Trophoblast cell (in vitro differentiated cells and primary cell): Measurements from ENCODE around the gene TNS4.

Experiments
- DNase-seq, 2 donors: peaks; one replicate each; pipeline ENCODE4 v3.0.0-alpha.2; 2016
- H2AFZ ChIP-seq: 2 replicates; pipeline ENCODE4 v1.6.1; 2013; ENCODE audit warnings: low read length, moderate library complexity, mild to moderate bottlenecking; ENCODE audit not compliant: insufficient read depth, poor library complexity
- H2AK5ac ChIP-seq: 2 replicates; pipeline ENCODE4 v1.6.1; 2013; ENCODE audit warnings: mild to moderate bottlenecking, low read length
- H2BK120ac ChIP-seq: 2 replicates; pipeline ENCODE4 v1.6.1; 2013; ENCODE audit warnings: low read length, mild to moderate bottlenecking, moderate library complexity; ENCODE audit not compliant: insufficient read depth, poor library complexity
- H2BK12ac ChIP-seq: 2 replicates; pipeline ENCODE4 v1.6.1; 2013; ENCODE audit warnings: mild to moderate bottlenecking, low read length, moderate library complexity
- H2BK5ac ChIP-seq: 2 replicates; pipeline ENCODE4 v1.6.1; 2013; ENCODE audit warnings: low read length, low read depth, moderate library complexity, mild to moderate bottlenecking; ENCODE audit not compliant: poor library complexity
- H3K14ac ChIP-seq: 2 replicates; pipeline ENCODE4 v1.6.1; 2013; ENCODE audit warnings: mild to moderate bottlenecking, low read length
- H3K18ac ChIP-seq: 2 replicates; pipeline ENCODE4 v1.6.1; 2013; ENCODE audit warnings: mild to moderate bottlenecking, low read length
- H3K23ac ChIP-seq: 2 replicates; pipeline ENCODE4 v1.6.1; 2013; ENCODE audit warnings: low read length
- H3K27ac ChIP-seq: 2 replicates; pipeline ENCODE4 v1.5.1; 2013; ENCODE audit warnings: low read depth, mild to moderate bottlenecking, inconsistent platforms, low read length, moderate library complexity
- H3K27me3 ChIP-seq: 2 replicates; pipeline ENCODE4 v1.6.1; 2013; ENCODE audit warnings: inconsistent platforms, mild to moderate bottlenecking, low read length, moderate library complexity; ENCODE audit not compliant: insufficient read depth
- H3K36me3 ChIP-seq, 2 experiments: 1 replicate in 1 of 2; 2 replicates in 1 of 2; pipeline ENCODE4 v1.6.1; 2013; ENCODE audit warnings: low read length in 2 of 2, mild to moderate bottlenecking in 2 of 2, moderate library complexity in 1 of 2; ENCODE audit not compliant: insufficient read depth in 2 of 2, control insufficient read depth in 1 of 2
- H3K4ac ChIP-seq: 2 replicates; pipeline ENCODE4 v1.6.1; 2013; ENCODE audit warnings: low read depth, mild to moderate bottlenecking, low read length, moderate library complexity
- H3K4me1 ChIP-seq, 2 experiments: 1 replicate in 1 of 2; 2 replicates in 1 of 2; pipeline ENCODE4 v1.6.1; 2013; ENCODE audit warnings: low read length in 2 of 2, mild to moderate bottlenecking in 2 of 2, moderate library complexity in 1 of 2; ENCODE audit not compliant: insufficient read depth in 2 of 2, control insufficient read depth in 1 of 2
- H3K4me2 ChIP-seq: 2 replicates; pipeline ENCODE4 v1.6.1; 2013; ENCODE audit warnings: inconsistent platforms, mild to moderate bottlenecking, low read length, moderate library complexity
- H3K4me3 ChIP-seq: 2 replicates; pipeline ENCODE4 v1.5.1; 2013; ENCODE audit warnings: mild to moderate bottlenecking, low read depth, low read length, inconsistent platforms
- H3K79me1 ChIP-seq: one replicate; pipeline ENCODE4 v1.6.1; 2013; ENCODE audit warnings: low read length
- H3K79me2 ChIP-seq: 2 replicates; pipeline ENCODE4 v1.6.1; 2013; ENCODE audit warnings: low read length, mild to moderate bottlenecking; ENCODE audit not compliant: control insufficient read depth, insufficient read depth, poor library complexity
- H3K9ac ChIP-seq: 2 replicates; pipeline ENCODE4 v1.6.1; 2013; ENCODE audit warnings: mild to moderate bottlenecking, low read length
- H3K9me3 ChIP-seq: 2 replicates; pipeline ENCODE4 v1.6.1; 2013; ENCODE audit warnings: low read depth, mild to moderate bottlenecking, control low read depth, inconsistent platforms, low read length; ENCODE audit not compliant: insufficient read depth
- H4K12ac ChIP-seq: 2 replicates; pipeline ENCODE4 v1.6.1; 2013; ENCODE audit warnings: low read depth, mild to moderate bottlenecking, low read length, moderate library complexity
- H4K8ac ChIP-seq: 2 replicates; pipeline ENCODE4 v1.6.1; 2013; ENCODE audit warnings: low read depth, mild to moderate bottlenecking, low read length, moderate library complexity
- H4K91ac ChIP-seq: one replicate; pipeline ENCODE4 v1.6.1; 2013; ENCODE audit warnings: low read depth, mild to moderate bottlenecking, low read length, moderate library complexity
- WGBS: extraction: QIAGEN DNeasy Blood & Tissue Kit; methylation state at CpG from one replicate; pipeline ENCODE4 v1.1.7; 2013; ENCODE audit warnings: missing lambda C conversion rate; ENCODE audit not compliant: insufficient read length, insufficient coverage; ENCODE audit errors: extremely low coverage; 5-methylcytosine and 5-hydroxymethylcytosine counted together

The TNS4 gene

GRCh38 chr17:40524243-40524965 lies 23.0 kb upstream of the TNS4 start:
- H3K9ac ChIP-seq, result no peak overlapping the region

DNA sequence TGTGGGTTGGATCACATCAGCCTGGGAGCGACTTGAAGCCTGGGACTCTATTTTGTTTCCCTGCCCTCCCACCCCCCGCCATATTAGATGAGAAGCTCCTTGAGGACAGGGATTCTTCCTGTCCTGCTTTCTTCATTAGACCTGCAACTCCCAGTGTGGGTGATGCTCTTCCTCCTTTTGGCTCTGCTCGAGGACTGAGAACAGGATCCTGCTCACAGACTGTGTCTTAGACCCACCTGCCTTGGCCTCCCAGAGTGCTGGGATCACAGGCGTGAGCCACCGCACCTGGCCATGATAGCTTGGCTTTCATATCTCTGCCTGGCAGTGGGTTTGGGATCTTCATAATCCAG lies 21.5 kb upstream of the TNS4 start:
- Histone ChIP-seq H4K8ac (no peak overlapping the region), H3K4ac (no peak overlapping the region), H2AFZ (no peak overlapping the region), H3K14ac (peak overlapping the region; percentile 3), H3K23ac (no peak overlapping the region), H4K12ac (no peak overlapping the region), H3K27ac (peak overlapping the region; percentile 20), H3K27me3 (no peaks in the 10 kb centered on the region), H2BK12ac (no peak overlapping the region), H3K4me2 (no peak overlapping the region), H4K91ac (peak overlapping the region; percentile 42), H3K79me1 (peaks cover 24% of the 10 kb centered on the region), H3K4me3 (no peak overlapping the region), H2BK120ac (no peak overlapping the region), H3K9me3 (peaks cover 2% of the 10 kb centered on the region), H2AK5ac (no peak overlapping the region), H3K4me1 (peaks cover 23 to 25% of the 10 kb centered on the region in 2 experiments), H3K36me3 (no peaks in the 10 kb centered on the region), H3K18ac (no peak overlapping the region), H2BK5ac (no peak overlapping the region), H3K79me2 (no peaks in the 10 kb centered on the region), H3K9ac (no peak overlapping the region)
- WGBS, result no CpG with 5 or more reads among the region's 5 CpGs
- DNase-seq, result peak in 1 of 2 donors; percentile 41

More at GRCh38 chr17:40524243-40524965, 23.0 kb upstream of the TNS4 start:
- Histone ChIP-seq H3K14ac (no peak overlapping the region), H3K18ac (no peak overlapping the region), H3K4me1 (peaks cover 11 to 13% of the 10 kb centered on the region in 2 experiments), H3K23ac (no peak overlapping the region), H3K36me3 (no peaks in the 10 kb centered on the region), H3K9me3 (peaks cover 2% of the 10 kb centered on the region), H2BK5ac (no peak overlapping the region), H3K79me1 (peaks cover 17% of the 10 kb centered on the region), H3K4ac (no peak overlapping the region), H3K27me3 (no peaks in the 10 kb centered on the region), H3K4me3 (no peak overlapping the region), H2BK120ac (no peak overlapping the region), H3K27ac (no peak overlapping the region), H2AK5ac (no peak overlapping the region), H4K12ac (no peak overlapping the region), H4K91ac (no peak overlapping the region), H2BK12ac (no peak overlapping the region), H3K79me2 (no peaks in the 10 kb centered on the region), H2AFZ (no peak overlapping the region), H3K4me2 (no peak overlapping the region), H4K8ac (no peak overlapping the region)
- no CpG with 5 or more reads among the region's 3 CpGs for WGBS
- DNase-seq, result no peak

GRCh38 chr17:40522250-40522960 lies 21.0 kb upstream of the TNS4 start:
- Histone ChIP-seq H3K4me1 (peaks cover 24 to 27% of the 10 kb centered on the region in 2 experiments), H2AFZ (no peak overlapping the region), H3K14ac (peak overlapping the region; percentile 37), H2BK120ac (peak overlapping the region; percentile 41), H4K91ac (peak overlapping the region; percentile 55), H2BK12ac (peak overlapping the region; percentile 48), H3K79me2 (no peaks in the 10 kb centered on the region), H3K23ac (no peak overlapping the region), H3K4me3 (no peak overlapping the region), H3K4me2 (no peak overlapping the region), H4K8ac (no peak overlapping the region), H4K12ac (no peak overlapping the region), H2BK5ac (no peak overlapping the region), H3K18ac (peak overlapping the region; percentile 4), H3K27ac (peak overlapping the region; percentile 20), H3K36me3 (no peaks in the 10 kb centered on the region), H3K4ac (no peak overlapping the region), H3K9me3 (peaks cover 2% of the 10 kb centered on the region), H3K9ac (no peak overlapping the region), H3K27me3 (no peaks in the 10 kb centered on the region), H2AK5ac (peak overlapping the region; percentile 51), H3K79me1 (peaks cover 25% of the 10 kb centered on the region)
- peak in 1 of 2 donors; percentile 73 for DNase-seq
- no CpG with 5 or more reads among the region's 7 CpGs for WGBS

DNA sequence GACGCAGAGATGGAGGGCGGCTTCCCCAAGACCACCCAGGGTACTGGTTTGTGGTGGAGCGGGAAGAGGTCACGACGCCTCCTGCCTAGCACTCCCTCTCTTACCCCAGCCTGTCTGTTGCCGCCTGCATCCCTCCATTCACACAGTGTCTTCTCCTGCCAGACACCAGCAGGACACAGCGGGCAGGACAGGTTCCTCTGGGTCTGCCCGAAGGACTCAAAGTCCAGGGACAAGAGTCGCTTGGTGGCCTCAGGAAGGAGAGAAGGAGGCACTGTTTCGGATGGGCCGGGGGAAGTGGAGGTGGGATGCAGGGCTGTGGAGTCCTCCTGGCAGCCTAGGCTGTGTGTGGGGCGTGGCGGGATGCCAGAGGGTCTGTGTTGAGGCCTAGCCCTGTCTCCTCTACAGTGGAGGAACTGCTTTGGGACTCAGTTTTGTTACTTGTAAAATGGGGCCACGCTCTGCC lies 19.6 kb upstream of the TNS4 start:
- peak overlapping the region; percentile 82 for H4K91ac ChIP-seq
- no peaks in the 10 kb centered on the region for H3K79me2 ChIP-seq
- H3K79me1 ChIP-seq, result peaks cover 27% of the 10 kb centered on the region
- H3K4me2 ChIP-seq, result no peak overlapping the region
- H4K12ac ChIP-seq, result no peak overlapping the region
- no peak overlapping the region for H3K9ac ChIP-seq
- peak overlapping the region; percentile 3 for H3K27ac ChIP-seq
- H3K9me3 ChIP-seq, result peaks cover 2% of the 10 kb centered on the region
- H3K27me3 ChIP-seq, result no peaks in the 10 kb centered on the region
- DNase-seq, result peak in 1 of 2 donors; percentile 54
- H3K4me3 ChIP-seq, result no peak overlapping the region
- H3K23ac ChIP-seq, result no peak overlapping the region
- H2BK5ac ChIP-seq, result no peak overlapping the region
- H4K8ac ChIP-seq, result peak overlapping the region; percentile 49
- peaks cover 24 to 35% of the 10 kb centered on the region in 2 experiments for H3K4me1 ChIP-seq
- no CpG with 5 or more reads among the region's 14 CpGs for WGBS
- H2BK12ac ChIP-seq, result peak overlapping the region; percentile 46
- peak overlapping the region; percentile 62 for H2AK5ac ChIP-seq
- no peak overlapping the region for H2AFZ ChIP-seq
- peak overlapping the region; percentile 60 for H3K14ac ChIP-seq
- peak overlapping the region; percentile 48 for H3K4ac ChIP-seq
- H3K18ac ChIP-seq, result peak overlapping the region; percentile 54
- H2BK120ac ChIP-seq, result peak overlapping the region; percentile 45
- no peaks in the 10 kb centered on the region for H3K36me3 ChIP-seq
